Omental fat pad (tissue), 4 donors: ENCODE results near the gene HSPG2. TPM values are rescaled to one million over a fixed set of nuclear protein-coding genes. Genes with fewer than 3 reads are reported as not detected.
A peak's percentile ranks its signal among the peaks of the same experiment; 100 is the strongest.

Source experiments
- ATAC-seq: fragments of 150-250 bp; one replicate; pipeline ENCODE4 v1.9.1; 2016; ENCODE audit warnings: mild to moderate bottlenecking, moderate library complexity; ENCODE audit not compliant: low FRiP score
- DNase-seq: peaks from one replicate; pipeline ENCODE4 v3.0.0-alpha.2; 2019; ENCODE audit warnings: low spot score
- CTCF ChIP-seq, 3 donors: fragments of 450-650 bp; IDR thresholded peaks; one replicate each; pipeline ENCODE4 v1.5.1; 2016 to 2017; ENCODE audit warnings: antibody characterized with exemption in 3 of 3, mild to moderate bottlenecking in 3 of 3, moderate library complexity in 2 of 3
- total RNA-seq, 4 donors: library from RNA; depleted of rRNA; stranded (reverse); fragments of >200 nt; gene quantifications; one replicate each; pipeline ENCODE4 v1.1.0, GENCODE V29; 2016

HSPG2 gene
- total RNA-seq, 4 donors from 2014 or later: 66.0 to 496 (median 198) TPM

- TF ChIP-seq CTCF (IDR thresholded peaks at IDR 0.05): no peak
- ATAC-seq: no peak
- DNase-seq: no peak
Measured at GRCh38 chr1:21930629-21931170, 6.4 kb downstream of the HSPG2 start.

GRCh38 chr1:21930080-21930571, 7.0 kb downstream of the HSPG2 start:
- no peak for ATAC-seq

GRCh38 chr1:21927533-21928237, 9.4 kb downstream of the HSPG2 start:
- ATAC-seq (no peak), DNase-seq (no peak)
- no peak for TF ChIP-seq CTCF (IDR thresholded peaks at IDR 0.05)

More at GRCh38 chr1:21930080-21930571, 7.0 kb downstream of the HSPG2 start:
- no peak for TF ChIP-seq CTCF (IDR thresholded peaks at IDR 0.05)
- no peak for DNase-seq

- TF ChIP-seq CTCF (IDR thresholded peaks at IDR 0.05): no peak
- no peak for DNase-seq
- ATAC-seq: peak; percentile 79
Measured at GRCh38 chr1:21926814-21927532, 10.1 kb downstream of the HSPG2 start.

- DNase-seq (no peak), ATAC-seq (no peak)
- TF ChIP-seq CTCF (IDR thresholded peaks at IDR 0.05): no peak
Measured at GRCh38 chr1:21926065-21926464, 11.0 kb downstream of the HSPG2 start.

- ATAC-seq: no peak
- TF ChIP-seq CTCF (IDR thresholded peaks at IDR 0.05): no peak
- DNase-seq: no peak
Measured at GRCh38 chr1:21925334-21925940, 11.7 kb downstream of the HSPG2 start.
